ENCODE data around the gene AGMAT.
"Not testable (repeated sequence)": the region's sequence is repeated elsewhere in the genome, so short reads cannot be mapped to it uniquely, and the experiment has no call there.

AGMAT gene

GRCh38 chr1:15609631-15610030 is 24.8 kb upstream of the AGMAT start:
- DNase-seq: no peak

GRCh38 chr1:15605398-15606383 is 20.8 kb upstream of the AGMAT start:
- peak; percentile 17 for DNase-seq

DNA sequence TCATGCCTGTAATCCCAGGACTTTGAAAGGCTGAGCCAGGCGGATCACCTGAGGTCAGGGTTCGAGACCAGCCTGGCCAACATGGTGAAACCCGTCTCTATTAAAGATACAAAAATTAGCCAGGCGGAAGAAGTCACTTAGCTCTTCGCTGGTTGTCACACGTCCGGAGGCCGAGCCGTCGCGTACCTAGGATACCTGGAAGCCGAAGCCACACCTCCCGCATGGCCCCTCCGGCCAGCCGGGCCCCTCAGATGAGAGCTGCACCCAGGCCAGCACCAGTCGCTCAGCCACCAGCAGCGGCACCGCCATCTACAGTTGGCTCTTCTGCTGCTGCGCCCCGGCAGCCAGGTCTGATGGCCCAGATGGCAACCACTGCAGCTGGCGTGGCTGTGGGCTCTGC is 19.5 kb upstream of the AGMAT start:
- DNase-seq: not testable (repeated sequence)

- DNase-seq: not testable (repeated sequence)
Observed at GRCh38 chr1:15603966-15604282, 19.1 kb upstream of the AGMAT start.

DNA sequence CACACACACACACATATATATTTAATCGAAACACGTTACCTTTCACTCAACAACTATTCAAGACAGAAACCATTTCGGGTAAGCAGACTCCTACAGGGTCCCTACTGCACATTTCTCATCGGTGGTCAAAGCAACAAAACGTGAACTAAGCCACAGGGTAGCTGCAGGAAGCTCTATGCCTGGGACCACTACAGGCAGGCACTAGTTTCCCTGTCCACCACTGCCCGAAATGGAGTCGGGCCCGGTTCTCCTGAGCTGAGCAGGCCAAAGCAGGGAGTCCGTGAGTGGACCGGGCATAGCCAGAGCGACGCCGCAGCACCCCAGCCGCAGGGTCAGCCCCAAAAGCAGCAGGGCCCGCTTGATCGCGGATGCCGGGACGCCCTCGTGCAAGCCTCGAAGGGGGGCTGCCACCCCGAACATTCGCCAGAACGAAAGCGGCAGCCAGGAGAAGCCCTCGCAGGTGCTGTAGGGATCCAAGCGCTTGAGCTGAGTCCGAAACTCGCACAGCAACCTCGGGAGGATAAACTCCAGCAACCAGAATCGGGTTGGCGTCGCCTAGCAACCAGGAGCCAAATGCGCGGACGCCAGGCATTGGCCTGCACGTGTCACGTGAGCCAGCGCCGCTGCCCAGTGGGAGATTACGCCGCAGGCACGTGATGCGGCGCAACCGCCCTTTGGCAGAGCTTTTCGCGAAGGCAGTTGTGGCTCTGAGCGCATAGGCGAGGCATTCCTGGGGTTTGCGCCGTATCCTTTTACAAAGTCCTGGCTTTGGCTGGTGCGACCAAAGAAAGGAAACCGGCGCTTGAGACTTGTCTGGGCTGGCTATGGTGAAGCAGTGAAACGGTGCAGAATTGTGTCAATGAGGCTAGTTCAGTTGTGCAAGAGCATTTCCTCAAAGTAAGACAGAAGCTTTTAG is 18.5 kb upstream of the AGMAT start:
- peak; percentile 95 for DNase-seq

- DNase-seq: no peak
Observed at GRCh38 chr1:15598436-15598835, 13.6 kb upstream of the AGMAT start.

DNA sequence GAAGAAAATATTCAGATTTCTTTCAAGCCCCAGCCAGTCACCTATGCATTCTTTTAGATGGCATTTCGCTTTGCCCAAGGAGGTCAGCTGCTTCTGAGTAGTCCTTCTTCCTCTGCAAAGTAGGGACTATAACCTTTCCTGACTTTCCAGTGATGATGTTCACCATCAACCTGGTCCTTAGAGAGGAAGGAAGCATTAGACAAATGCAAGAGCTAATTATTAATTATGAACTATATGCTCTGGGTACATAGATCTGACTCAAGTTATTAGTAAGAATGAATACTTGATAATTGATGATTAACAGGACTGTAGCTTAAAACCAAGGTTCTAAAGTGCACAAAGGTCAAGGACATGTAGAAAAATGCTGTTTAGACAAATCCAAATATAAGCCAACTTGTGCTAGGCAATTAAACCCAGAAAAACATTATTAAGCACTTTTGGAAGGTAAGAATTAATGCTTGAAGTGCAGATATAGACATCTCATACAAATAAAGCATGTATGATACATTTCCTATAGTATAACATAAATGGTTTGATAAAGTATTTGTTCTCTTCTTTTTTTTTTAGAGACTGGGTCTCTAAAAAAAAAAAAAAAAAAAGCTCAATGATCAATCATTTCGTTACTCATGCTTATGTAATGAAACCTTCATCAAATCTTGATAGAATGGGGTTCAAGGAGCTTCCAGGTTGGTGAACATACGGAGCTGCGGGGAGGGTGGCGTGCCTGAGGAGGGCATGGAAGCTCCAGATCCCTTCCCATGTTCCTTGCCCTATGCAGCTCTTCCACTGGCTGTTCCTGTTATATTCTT is 11.2 kb upstream of the AGMAT start:
- DNase-seq: no peak

- DNase-seq: no peak
Observed at GRCh38 chr1:15592285-15592684, 7.4 kb upstream of the AGMAT start.

- DNase-seq: no peak
Observed at GRCh38 chr1:15583016-15583706, 1.7 kb downstream of the AGMAT start.

- DNase-seq: no peak
Observed at GRCh38 chr1:15579683-15580047, 5.2 kb downstream of the AGMAT start.

GRCh38 chr1:15578921-15579682 is 5.7 kb downstream of the AGMAT start:
- no peak for DNase-seq

GRCh38 chr1:15577691-15578090 is 7.2 kb downstream of the AGMAT start:
- DNase-seq: no peak

- no peak for DNase-seq
Observed at GRCh38 chr1:15575549-15576150, 9.2 kb downstream of the AGMAT start.

- DNase-seq: no peak
Observed at GRCh38 chr1:15574741-15575140, 10.1 kb downstream of the AGMAT start.

GRCh38 chr1:15573477-15573876 is 11.4 kb downstream of the AGMAT start:
- no peak for DNase-seq

DNA sequence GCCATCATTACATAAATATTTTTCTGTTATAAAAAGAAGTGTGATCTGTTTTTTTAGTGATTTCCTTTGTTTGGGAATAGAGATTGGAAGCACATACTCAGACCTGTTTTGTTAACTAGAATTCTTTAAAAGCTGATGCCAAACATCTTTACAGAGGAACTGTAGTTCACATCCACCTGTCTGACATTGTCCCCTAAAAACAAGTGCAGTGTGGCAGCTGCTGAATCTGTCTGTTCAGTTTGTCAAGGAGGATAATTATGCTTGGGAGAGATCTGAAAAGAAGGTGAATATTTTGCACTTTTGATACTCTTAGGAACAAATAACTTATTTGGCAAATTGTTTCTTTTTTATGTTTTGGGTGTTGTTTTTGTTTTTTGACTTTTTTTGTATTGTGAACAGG is 13.6 kb downstream of the AGMAT start:
- DNase-seq: no peak

DNA sequence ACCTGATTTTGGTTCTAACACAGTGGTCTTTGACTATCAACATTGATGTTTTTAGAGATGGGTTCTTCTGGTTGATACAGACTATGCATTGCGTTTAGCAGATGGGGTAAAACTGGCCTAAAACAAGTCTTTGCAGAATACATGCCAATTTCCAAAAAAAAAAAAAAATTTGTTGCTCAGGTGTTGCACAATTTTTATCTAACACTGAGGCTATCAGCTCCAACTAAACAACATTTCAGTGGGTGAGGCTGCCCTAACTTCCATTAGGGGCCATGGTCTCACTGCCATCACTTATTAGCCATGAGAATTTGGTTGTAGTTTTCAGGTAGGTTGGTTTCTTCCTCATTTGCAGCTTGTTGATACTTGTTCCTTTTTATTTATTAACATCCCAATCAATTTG is 14.0 kb downstream of the AGMAT start:
- no peak for DNase-seq

GRCh38 chr1:15568387-15569073 is 16.3 kb downstream of the AGMAT start:
- DNase-seq: no peak

GRCh38 chr1:15559189-15559810 is 25.6 kb downstream of the AGMAT start:
- DNase-seq: no peak

DNA sequence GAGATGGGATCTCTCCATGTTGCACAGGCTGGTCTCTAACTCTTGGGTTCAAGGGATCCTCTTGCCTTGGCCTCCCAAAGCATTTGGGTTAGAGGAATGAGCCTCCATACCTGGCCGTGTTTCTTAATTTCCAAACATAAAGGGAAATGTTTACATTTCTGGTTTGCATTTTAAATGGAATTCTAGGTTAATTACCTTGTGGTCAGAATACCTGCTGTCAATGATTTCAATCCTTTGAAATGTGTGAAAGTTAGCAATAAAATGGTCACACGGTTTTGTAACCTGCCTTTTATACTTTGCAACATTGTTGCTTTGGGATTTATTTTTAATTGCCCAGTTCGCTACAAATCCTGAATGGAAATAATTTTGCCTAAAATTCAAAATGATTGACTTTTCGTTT is 26.3 kb downstream of the AGMAT start:
- DNase-seq: no peak
